ENCODE measurements around the gene ATP8A2. TPM values are rescaled to one million over a fixed set of nuclear protein-coding genes. Genes with fewer than 3 reads are reported as not detected.

Gene ATP8A2
- total and polyA plus RNA-seq, 9 of the 15 experiments (the other 6 are each of a cell fraction or from before 2014, with no cell fraction given): under 0.01 to 0.33 (median 0.06) TPM; not detected in 4

GRCh38 chr13:25423831-25424230 lies 52.1 kb downstream of the ATP8A2 start:
- no peaks in the 10 kb centered on the region for H3K4me1 ChIP-seq (replicated peaks in 1 of 2; ENCODE audit: control insufficient read depth in 2 of 2, insufficient read depth in 2 of 2, low read length in 2 of 2)
- no peaks in the 10 kb centered on the region for H3K36me3 ChIP-seq (ENCODE audit: control insufficient read depth, insufficient read depth, low read length)
- H3K9me1 ChIP-seq (ENCODE audit: control insufficient read depth, insufficient read depth, low read length): no peaks in the 10 kb centered on the region
- no TSS peak for BruUV-seq (replicated peaks)
- FAIRE-seq (no peak), ATAC-seq (no peak), DNase-seq (ENCODE audit: extremely low read depth in 1 of 4, low spot score in 3 of 4) (no peak)
- H3K9ac ChIP-seq (ENCODE audit: insufficient read depth in 1 of 2, low read depth in 2 of 2, low read length in 2 of 2): no peak overlapping the region
- H3K79me2 ChIP-seq (ENCODE audit: control insufficient read depth, insufficient read depth, low read length): no peaks in the 10 kb centered on the region
- H3K9me3 ChIP-seq (replicated peaks; ENCODE audit: control insufficient read depth, insufficient read depth, low read depth, low read length): no peaks in the 10 kb centered on the region; the same call in 1 of the 2 replicates
- H3K27ac ChIP-seq (ENCODE audit: extremely low read depth, low read depth, low read length): no peak overlapping the region
- intact Hi-C loops (cut with micrococcal nuclease) (no loop called here), in situ Hi-C loops (cut with MboI) (no loop called here)
- ChIA-PET CTCF (ENCODE audit: low intra/inter-chr PET ratio) (no interaction called here), POLR2A (no interaction called here)
- no peaks in the 10 kb centered on the region for H4K20me1 ChIP-seq (replicated peaks; ENCODE audit: control insufficient read depth, insufficient read depth, low read length)
- TF ChIP-seq TCF7L2 (IDR thresholded peaks at IDR 0.05; ENCODE audit: low read depth, low read length): no peak
- TF ChIP-seq TRIM25 (IDR thresholded peaks at IDR 0.05; ENCODE audit: borderline replicate concordance): no peak
- no peak for TF ChIP-seq ZNF507 (tag; conservative IDR thresholded peaks at IDR 0.05)
- no peak overlapping the region for H3K4me2 ChIP-seq (ENCODE audit: insufficient read depth, low read length)
- 0 out of 5 replicates have a peak, but pooled peaks cover 0 to 4% of the 10 kb centered on the region in 2 experiments for H3K27me3 ChIP-seq (ENCODE audit: control insufficient read depth in 2 of 2, insufficient read depth in 2 of 2, low read length in 2 of 2)
- 0% methylated on average over 4 of the region's 4 CpGs for WGBS (ENCODE audit: insufficient coverage, low coverage, missing lambda C conversion rate)
- H2AFZ ChIP-seq (ENCODE audit: low read depth, low read length): no peak overlapping the region
- no peak overlapping the region for H3K4me3 ChIP-seq

GRCh38 chr13:25429466-25429865 lies 57.7 kb downstream of the ATP8A2 start:
- no peak overlapping the region for H3K4me3 ChIP-seq
- FAIRE-seq (no peak), ATAC-seq (no peak), DNase-seq (ENCODE audit: extremely low read depth in 1 of 4, low spot score in 3 of 4) (no peak)
- BruUV-seq (replicated peaks): no TSS peak
- H3K9me1 ChIP-seq (ENCODE audit: control insufficient read depth, insufficient read depth, low read length): no peaks in the 10 kb centered on the region
- WGBS (ENCODE audit: insufficient coverage, low coverage, missing lambda C conversion rate): 10% methylated on average over 6 of the region's 6 CpGs
- POLR2A ChIA-PET: interaction anchor here (0.6 kb wide), 1 partner anchor 61 kb away, joined by 3 read pairs; no protein-coding TSS in a partner anchor
- H2AFZ ChIP-seq (ENCODE audit: low read depth, low read length): no peak overlapping the region
- H3K79me2 ChIP-seq (ENCODE audit: control insufficient read depth, insufficient read depth, low read length): no peaks in the 10 kb centered on the region
- CTCF ChIA-PET (ENCODE audit: low intra/inter-chr PET ratio): no interaction called here
- no peak overlapping the region for H3K9ac ChIP-seq (ENCODE audit: insufficient read depth in 1 of 2, low read depth in 2 of 2, low read length in 2 of 2)
- intact Hi-C loops (cut with micrococcal nuclease) (no loop called here), in situ Hi-C loops (cut with MboI) (no loop called here)
- H3K9me3 ChIP-seq (replicated peaks; ENCODE audit: control insufficient read depth, insufficient read depth, low read depth, low read length): no peaks in the 10 kb centered on the region; the same call in 1 of the 2 replicates
- H3K4me1 ChIP-seq (replicated peaks in 1 of 2; ENCODE audit: control insufficient read depth in 2 of 2, insufficient read depth in 2 of 2, low read length in 2 of 2): no peaks in the 10 kb centered on the region; a peak in 1 of 5 replicates
- no peak overlapping the region for H3K27ac ChIP-seq (ENCODE audit: extremely low read depth, low read depth, low read length)
- no peaks in the 10 kb centered on the region; a peak in 1 of 5 replicates for H3K27me3 ChIP-seq (ENCODE audit: control insufficient read depth in 2 of 2, insufficient read depth in 2 of 2, low read length in 2 of 2)
- no peaks in the 10 kb centered on the region for H3K36me3 ChIP-seq (ENCODE audit: control insufficient read depth, insufficient read depth, low read length)
- H3K4me2 ChIP-seq (ENCODE audit: insufficient read depth, low read length): no peak overlapping the region
- no peaks in the 10 kb centered on the region for H4K20me1 ChIP-seq (replicated peaks; ENCODE audit: control insufficient read depth, insufficient read depth, low read length)
- TF ChIP-seq EHMT2 (IDR thresholded peaks at IDR 0.05) (no peak), E4F1 (CRISPR knock-in tag; IDR thresholded peaks at IDR 0.05; ENCODE audit: borderline replicate concordance) (no peak), ZBTB17 (CRISPR knock-in tag; IDR thresholded peaks at IDR 0.05) (no peak), ZBTB5 (IDR thresholded peaks at IDR 0.05) (no peak), NRF1 (conservative IDR thresholded peaks at IDR 0.05 in 1 of 2, IDR thresholded peaks at IDR 0.05 in 1 of 2) (no peak), GABPA (tag; conservative IDR thresholded peaks at IDR 0.05; ENCODE audit: low read depth) (no peak)

Measured in K562 (cell line).